Hematopoietic multipotent progenitor cell treated with erythropoietin and hydrocortisone succinate and interleukin-3 and kit ligand, for 6 days (in vitro differentiated cells): Measurements from ENCODE around the gene RNGTT.

ENCODE experiments used
- DNase-seq: peaks from one replicate; pipeline ENCODE4 v3.0.0-alpha.2; 2015

The RNGTT gene

GRCh38 chr6:88577461-88577860, 386.0 kb downstream of the RNGTT start:
- no peak for DNase-seq

DNA sequence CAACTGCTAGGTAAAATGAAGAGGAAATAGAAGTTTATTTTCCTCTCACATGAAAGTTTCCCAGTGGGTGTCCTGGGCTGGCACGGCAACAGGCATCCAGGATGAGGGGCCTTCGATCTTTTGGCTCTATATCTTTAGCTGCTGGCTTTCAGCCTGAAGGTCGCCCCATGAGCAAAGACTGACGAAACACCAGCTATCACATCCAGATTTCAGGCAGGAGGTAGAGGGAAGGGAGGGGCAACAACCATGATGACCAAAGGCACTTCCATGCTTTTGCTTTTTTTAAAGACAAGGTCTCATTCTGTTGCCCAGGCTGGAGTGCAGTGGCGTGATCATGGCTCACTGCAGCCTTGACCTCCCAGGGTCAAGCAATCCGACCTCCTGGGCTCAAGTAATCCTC, 387.9 kb downstream of the RNGTT start:
- DNase-seq = no peak

DNA sequence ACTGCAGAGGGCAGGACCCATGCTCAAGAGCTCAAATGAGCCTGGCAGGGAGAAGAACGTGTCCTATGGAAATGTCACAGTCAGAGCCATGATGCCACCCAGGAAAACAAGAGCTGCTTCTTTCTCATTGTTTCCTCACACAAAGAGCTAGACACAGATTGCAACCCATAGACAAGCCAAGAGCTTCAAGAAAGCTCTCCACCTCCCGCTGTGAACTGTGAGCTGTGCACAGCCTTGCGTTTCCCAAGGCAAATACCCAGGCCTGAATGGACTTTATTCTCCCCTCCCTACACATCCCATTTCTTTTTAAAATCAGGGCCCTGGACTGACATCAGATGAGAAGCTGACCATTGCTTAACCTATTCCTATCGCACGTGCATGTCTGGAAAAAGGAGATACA, 388.8 kb downstream of the RNGTT start:
- no peak for DNase-seq

GRCh38 chr6:88574031-88574430, 389.4 kb downstream of the RNGTT start:
- DNase-seq = no peak

DNA sequence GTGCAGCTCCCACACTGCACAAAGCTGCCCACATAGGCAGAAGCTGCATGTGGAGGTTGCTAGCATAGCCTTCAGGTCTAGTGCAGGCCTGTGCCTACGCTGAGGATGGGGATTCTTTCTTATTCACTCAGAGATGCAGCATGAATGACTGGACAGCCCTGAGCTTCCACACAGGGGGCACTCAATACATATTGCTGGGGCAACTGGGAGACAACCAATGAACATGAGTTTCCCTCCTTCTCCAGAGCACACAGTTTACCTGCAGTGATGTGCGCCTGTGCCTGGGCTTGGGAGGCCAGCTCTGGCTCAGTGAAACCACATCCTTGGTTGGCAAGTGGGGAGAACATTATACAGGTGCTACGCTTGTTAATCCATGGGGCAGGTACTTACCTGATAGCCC, 389.9 kb downstream of the RNGTT start:
- no peak for DNase-seq

DNA sequence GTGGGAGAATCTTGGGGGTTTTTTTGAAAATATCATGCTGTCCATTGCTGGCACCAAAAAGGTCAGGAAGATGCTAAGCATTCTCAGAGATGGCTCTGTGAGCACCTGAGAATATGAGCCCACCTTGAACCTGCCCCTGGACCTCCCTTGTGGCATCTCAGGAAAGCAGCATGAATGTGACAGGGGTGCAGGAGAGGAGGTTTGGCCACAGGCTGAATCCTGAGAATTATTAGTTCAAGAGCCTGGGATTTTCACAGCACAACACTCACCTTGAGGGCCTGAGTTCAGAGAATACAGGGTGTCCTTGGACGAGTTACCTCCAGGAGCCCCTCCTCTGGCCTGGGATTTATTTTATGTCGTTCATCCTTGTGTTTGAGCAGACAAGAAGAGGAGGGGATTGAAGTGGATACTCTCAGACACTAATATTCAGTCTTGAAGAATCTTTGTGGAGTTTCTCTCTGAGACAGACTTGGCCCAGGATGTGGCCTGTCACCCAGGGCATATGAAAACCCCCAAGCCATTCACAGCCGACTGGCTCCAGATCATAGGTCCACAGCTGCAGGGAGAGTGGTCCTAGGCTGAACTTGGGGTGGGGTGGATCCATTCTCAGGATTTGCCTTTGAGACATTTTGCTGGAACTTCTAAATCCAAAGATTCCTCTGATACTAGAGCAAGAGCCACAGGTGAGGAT, 390.8 kb downstream of the RNGTT start:
- no peak for DNase-seq

DNA sequence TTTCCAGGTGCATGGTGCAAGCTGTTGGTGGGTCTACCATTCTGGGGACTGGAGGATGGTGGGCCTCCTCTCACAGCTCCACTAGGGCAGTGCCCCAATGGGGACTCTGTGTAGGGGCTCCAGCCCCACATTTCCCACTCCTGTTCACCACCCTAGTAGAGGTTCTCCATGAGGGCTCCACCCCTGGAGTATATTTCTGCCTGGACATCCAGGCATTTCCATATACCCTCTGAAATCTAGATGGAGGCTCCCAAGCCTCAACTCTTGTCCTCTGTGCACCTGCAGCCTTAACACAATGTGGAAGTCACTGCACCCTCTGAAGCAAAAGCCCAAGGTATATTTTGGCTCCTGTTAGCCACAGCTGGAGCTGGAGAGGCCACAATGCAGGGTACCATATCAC, 393.5 kb downstream of the RNGTT start:
- no peak for DNase-seq

DNA sequence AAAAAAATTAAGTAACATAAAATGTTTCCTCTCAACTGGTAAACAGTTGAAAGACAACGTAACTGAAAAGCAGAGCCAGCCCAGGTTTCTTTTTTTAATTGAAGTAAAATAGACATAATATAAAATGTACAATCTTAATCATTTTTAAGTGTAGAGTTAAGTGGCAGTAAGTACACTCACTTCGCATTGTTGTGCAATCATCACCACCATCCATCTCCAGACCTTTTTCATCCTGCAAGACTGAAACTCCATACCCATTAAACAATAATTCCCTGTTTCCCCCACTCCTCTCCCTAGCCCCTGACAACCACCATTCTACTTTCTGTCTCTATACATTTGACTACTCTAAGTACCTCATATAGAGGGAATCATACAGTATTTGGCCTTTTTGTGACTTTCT, 395.7 kb downstream of the RNGTT start:
- no peak for DNase-seq

GRCh38 chr6:88566746-88567534, 396.5 kb downstream of the RNGTT start:
- no peak for DNase-seq

DNA sequence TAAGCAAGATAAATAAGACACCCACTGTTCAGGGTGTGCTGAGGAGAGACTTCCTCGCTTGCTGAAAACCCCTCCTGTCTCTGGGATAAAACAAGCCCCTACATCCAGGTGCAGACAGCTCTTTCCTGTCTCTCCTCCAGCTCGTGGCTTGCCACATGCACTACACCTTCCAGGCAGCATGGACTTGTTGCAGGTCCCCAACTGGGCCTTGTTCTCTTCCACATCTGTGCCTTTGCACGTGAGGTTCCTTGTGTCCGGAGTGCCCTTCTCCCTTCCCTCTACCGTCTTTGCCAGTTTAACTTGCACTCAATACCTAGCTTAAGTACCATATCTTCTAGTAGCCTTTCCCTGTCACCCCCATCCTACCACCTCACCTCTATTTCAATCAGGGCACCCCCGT, 397.6 kb downstream of the RNGTT start:
- no peak for DNase-seq

DNA sequence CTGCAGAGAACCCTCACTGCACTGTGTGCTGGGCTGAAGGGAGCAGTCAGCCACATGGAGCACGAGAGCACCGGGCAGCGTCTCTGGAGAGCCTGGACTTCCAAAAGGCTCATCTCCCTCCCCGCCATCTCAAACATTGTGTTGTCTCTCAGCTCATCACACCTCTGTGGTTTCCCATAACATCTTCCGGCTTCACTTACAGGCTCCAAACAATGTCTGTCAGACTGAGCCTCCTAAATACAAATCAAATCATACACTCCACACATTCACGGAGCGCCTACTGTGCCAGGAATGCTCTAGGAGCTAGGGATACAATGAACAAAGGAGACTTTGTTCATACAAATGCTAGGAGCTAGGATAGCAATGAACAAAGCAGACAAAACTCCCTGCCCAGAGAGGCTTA, 398.0 kb downstream of the RNGTT start:
- DNase-seq = no peak

- no peak for DNase-seq
Measured at GRCh38 chr6:88563277-88563625, 400.2 kb downstream of the RNGTT start.

DNA sequence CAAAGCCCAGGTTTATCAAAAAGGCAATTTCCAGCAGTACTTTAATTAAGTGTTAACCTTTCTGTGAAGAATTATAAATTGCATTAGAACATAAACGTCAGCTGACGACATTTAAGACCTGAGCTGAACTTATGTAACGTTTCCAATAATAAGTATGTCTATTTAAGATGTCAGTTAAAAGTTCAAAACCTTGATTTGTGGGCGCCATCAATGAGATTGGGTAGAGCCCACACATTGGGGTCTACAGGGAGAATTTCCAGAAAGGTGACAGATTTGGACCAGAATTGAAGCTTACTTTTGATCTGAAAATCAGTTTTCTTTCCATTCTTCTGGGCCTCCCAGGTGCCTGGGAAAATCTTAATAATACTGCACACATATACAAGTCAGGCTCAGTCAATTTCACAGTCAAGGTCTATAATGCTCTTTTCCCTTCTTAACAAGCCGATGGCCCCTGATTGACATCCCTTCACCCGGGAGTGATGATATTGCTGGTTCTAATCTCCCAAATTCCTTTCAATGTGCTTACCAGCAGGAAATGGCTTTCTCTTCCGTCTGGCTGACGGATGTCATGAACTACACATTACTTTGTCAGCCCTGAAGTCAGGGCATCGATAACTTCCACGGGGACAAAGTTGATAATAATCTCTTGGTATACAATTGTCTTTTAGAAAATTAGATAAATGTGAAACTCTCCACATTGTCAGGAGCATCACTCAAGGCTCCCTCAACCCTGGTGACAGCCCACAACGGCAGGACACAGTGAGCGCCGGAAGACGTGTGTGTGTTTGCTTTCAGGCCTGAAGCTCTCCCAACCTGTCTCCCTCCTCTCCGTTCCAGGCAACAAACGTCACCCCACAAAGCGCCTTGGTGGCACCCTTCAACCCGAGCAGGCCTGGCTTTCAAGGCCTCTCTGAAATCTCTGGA, 400.8 kb downstream of the RNGTT start:
- DNase-seq = no peak

- DNase-seq = no peak
Measured at GRCh38 chr6:88561954-88562315, 401.5 kb downstream of the RNGTT start.

DNA sequence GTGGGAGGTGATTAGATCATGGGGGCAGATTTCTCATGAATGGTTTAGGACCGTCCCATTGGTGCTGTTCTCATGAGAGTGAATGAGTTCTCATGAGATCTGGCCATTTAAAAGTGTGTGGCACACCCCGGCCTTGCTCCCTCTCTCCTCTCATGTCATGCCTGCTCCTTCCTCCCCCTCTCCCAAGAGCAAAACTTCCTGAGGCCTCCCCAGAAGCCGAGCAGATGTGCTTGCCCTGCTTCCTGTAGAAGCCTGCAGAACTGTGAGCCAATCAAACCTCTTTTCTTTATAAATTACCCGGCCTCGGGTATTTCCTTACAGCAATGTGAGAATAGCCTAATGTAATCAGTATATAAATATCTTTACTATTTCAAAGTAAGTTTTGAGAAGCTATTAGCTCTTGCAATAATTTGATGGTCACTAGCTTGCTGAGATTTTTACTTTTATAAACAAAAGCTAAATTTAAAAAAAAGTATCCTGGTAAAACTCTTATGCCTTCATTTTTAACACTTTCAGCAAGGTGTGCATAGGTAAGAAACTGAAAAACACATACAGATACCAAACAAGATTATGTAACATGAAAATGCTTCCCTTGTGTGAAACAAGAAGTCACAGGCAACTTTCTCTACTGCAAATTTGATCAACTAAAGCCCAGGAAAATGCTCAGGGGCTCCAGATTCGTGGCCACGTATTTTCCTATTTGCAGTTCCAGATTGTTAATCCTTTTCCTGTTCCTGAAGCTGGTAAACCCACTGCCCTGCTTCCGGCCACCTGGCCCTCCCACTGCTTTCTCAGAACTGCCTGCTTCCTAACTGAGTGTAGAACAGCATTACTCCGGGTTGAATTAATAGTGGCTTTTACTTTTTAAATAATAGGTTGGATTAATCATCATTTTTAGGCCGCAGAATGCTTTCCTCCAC, 402.1 kb downstream of the RNGTT start:
- no peak for DNase-seq
